Choroid plexus epithelial cell (primary cell): ENCODE data around the gene HECW1.

Experiments used
- DNase-seq: peaks from one replicate; pipeline ENCODE4 v3.0.0-alpha.2; 2010; ENCODE audit warnings: low read depth
- H3K4me3 ChIP-seq: 2 replicates; pipeline ENCODE4 v1.5.1; 2011; ENCODE audit warnings: low read depth, mild to moderate bottlenecking, control low read depth, low read length, moderate library complexity
- TF ChIP-seq, protein P1 (sequence below): conservative IDR thresholded peaks from 2 replicates; pipeline ENCODE4 v1.5.1; 2011; ENCODE audit warnings: low read depth, mild to moderate bottlenecking, control low read depth, inconsistent platforms, low read length, moderate library complexity

Gene HECW1

DNA sequence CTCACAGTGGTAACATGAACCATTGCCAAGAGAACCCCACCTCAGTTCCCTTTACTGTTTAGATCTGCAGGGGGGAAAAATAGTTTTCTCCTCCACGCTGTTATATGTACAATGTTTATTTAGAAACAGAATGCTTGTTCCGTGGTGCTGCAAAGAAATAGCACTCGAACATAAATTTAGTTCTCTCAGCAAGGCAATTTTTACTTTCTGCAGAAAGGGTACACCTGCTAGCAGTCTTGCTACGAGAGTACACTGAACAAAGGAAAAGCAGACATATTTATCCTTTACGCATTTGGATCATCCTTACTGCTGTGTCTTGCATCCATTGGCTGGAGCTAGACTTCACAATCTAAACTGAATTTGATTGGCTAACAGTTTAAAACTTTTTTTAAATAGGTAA is 178.5 kb downstream of the HECW1 start:
- TF ChIP-seq, protein P1, sequence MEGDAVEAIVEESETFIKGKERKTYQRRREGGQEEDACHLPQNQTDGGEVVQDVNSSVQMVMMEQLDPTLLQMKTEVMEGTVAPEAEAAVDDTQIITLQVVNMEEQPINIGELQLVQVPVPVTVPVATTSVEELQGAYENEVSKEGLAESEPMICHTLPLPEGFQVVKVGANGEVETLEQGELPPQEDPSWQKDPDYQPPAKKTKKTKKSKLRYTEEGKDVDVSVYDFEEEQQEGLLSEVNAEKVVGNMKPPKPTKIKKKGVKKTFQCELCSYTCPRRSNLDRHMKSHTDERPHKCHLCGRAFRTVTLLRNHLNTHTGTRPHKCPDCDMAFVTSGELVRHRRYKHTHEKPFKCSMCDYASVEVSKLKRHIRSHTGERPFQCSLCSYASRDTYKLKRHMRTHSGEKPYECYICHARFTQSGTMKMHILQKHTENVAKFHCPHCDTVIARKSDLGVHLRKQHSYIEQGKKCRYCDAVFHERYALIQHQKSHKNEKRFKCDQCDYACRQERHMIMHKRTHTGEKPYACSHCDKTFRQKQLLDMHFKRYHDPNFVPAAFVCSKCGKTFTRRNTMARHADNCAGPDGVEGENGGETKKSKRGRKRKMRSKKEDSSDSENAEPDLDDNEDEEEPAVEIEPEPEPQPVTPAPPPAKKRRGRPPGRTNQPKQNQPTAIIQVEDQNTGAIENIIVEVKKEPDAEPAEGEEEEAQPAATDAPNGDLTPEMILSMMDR = no peak
- DNase-seq = no peak
- no peak overlapping the region for H3K4me3 ChIP-seq

DNA sequence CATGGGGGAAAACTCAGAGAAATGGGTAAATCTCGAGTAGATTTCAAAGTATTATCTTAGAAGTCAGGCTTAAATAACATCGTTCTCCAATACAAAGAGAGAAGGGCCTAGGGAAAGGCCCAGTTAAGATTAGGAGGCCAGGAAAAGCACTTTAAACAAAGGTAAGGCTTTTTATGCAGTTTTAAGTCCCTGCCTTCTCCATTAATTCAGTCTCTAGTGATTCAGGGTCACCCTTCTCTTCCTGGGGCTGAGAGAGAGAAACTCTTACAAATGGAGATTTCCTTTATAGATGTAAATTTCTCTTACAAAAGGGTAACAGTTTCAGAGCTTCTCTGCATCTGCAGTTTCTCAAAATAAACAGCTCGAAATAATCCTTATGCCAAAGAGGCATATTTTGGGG is 179.3 kb downstream of the HECW1 start:
- DNase-seq = no peak
- TF ChIP-seq, protein P1 = no peak
- no peak overlapping the region for H3K4me3 ChIP-seq

DNA sequence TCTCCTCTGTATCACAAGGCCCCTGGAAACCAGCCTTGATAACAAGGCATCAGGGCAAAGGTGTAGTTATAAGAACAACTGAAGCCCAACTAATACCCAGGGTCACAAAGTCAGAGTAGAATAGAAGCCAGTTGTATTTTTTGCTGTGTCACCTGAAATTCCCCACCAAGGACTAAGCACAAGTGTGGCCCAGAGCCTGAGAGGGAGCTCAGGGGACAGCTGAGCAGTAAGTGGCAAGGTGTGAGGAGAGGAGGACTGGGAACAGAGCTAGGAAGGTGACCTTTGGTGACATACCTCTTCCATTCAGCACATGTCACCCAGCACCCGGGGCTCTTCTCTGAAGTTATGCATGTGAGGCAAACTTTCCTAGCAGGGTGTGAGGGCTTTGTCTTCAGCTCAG is 179.9 kb downstream of the HECW1 start:
- no peak for DNase-seq
- H3K4me3 ChIP-seq = no peak overlapping the region
- TF ChIP-seq, protein P1 = no peak

DNA sequence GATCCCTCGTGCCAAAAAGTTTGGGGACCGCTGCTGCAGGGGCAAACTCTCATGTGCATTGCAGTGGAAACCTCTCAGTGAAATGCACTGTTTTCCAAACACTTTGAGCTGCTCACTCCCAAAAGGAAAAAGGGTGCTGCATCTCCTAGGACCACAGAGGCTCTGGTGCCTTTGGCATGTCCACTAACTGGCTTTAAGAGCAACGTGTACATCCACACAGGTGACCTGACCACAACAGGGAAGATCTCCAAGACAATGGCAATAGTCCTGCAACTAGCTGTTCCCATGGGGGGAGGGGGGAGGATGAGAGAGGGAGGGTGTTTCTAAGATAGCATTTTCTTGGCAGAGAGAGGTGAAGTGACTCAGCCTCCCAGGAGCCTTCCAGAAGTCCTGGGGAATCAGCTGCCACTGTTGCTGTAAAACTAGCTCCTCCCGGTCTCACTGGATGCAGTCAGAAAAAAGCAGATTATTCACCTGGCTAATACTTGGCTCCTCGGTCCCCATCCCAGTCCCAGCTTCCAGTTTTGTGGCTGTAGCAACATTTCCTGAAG is 181.7 kb downstream of the HECW1 start:
- DNase-seq = peak; percentile 87
- TF ChIP-seq, protein P1 = no peak
- no peak overlapping the region for H3K4me3 ChIP-seq

DNA sequence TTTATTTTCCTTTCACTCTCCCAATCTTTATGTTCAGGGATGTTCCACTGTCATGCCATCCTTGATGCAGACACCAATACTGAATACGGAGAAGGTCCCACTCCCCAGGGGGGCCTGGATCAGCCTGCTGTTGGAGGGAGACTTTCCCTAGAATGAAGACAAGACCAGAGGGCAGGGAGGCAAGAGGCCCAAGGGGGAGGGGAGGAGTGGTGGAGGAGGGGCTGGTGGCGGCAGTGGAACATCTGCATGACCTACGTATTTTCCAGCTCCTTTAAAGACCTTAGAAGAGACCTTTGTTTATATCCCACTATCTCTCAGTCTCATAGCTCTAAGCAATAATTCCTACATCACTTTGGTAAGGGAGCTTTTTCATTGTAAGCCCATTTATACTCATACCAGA is 183.0 kb downstream of the HECW1 start:
- DNase-seq = no peak
- TF ChIP-seq, protein P1 = no peak
- no peak overlapping the region for H3K4me3 ChIP-seq

DNA sequence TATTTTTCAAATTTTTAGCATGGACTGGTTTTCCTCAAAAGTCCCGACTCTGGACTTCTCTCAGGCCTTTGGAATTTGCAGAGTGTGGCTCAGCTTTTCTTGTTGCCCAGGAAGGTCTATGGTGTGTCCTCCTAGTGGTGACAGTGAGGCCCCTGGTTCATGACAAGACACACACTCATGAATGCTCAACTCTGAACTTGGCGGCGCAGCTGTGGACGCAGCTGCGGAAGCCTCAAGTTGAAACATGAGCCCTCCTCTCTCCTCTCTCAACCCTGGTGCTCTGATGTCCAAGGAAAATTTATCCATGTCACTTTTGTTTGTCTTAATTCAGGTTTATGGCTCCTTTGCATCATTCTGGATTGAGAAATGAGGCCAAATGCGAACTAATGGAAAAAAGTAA is 183.9 kb downstream of the HECW1 start:
- no peak overlapping the region for H3K4me3 ChIP-seq
- no peak for DNase-seq
- TF ChIP-seq, protein P1 = no peak

DNA sequence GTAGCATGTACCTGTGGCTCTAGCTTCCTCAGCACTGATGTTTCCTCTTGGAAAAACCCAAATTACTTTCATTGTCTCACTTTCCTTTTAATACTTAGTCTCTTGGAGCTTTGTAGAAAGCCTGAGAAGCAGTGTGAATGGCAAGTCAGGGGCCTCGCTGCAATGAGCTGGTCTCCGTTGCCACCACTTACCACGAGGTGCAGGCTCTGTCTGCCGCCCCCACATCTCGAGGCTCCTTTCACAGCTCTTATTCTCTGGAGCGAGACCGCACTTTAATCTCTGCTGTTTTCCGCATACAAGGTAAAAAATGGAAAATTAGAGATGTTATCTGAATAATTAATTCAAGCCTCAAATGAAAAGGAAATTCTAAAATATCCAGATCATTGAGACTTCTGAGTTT is 186.2 kb downstream of the HECW1 start:
- DNase-seq = no peak
- TF ChIP-seq, protein P1 = no peak
- H3K4me3 ChIP-seq = no peak overlapping the region
